ENCODE data around the gene RASAL2.

DNA sequence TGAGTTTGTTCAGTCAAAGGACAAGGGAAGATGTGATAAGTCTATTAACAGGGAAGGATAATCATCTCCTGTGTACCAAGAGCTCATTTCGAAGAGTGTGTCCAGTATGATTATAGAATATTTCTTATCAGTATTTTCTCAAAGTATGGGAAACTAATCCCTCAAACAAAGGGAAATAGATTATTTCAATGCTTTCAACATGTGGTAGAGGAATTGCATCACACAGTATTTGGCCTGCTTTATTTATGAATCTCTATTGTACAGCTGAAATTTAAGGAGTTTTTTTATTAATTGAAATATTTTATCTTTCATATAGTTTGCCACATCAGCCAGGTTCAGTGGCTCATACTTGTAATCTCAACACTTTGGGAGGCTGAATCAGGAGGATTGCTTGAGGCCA, 251.9 kb downstream of the RASAL2 start:
- TF ChIP-seq POLR2A (IDR thresholded peaks at IDR 0.05): no peak
- TF ChIP-seq, protein P1, sequence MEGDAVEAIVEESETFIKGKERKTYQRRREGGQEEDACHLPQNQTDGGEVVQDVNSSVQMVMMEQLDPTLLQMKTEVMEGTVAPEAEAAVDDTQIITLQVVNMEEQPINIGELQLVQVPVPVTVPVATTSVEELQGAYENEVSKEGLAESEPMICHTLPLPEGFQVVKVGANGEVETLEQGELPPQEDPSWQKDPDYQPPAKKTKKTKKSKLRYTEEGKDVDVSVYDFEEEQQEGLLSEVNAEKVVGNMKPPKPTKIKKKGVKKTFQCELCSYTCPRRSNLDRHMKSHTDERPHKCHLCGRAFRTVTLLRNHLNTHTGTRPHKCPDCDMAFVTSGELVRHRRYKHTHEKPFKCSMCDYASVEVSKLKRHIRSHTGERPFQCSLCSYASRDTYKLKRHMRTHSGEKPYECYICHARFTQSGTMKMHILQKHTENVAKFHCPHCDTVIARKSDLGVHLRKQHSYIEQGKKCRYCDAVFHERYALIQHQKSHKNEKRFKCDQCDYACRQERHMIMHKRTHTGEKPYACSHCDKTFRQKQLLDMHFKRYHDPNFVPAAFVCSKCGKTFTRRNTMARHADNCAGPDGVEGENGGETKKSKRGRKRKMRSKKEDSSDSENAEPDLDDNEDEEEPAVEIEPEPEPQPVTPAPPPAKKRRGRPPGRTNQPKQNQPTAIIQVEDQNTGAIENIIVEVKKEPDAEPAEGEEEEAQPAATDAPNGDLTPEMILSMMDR (IDR thresholded peaks at IDR 0.05 in 8 of 11, conservative IDR thresholded peaks at IDR 0.05 in 3 of 11): no peak

All from spleen (tissue), 7 donors.